ENCODE results near the gene CHODL.

CHODL gene

GRCh38 chr21:18294100-18294499 is 49.5 kb downstream of the CHODL start:
- DNase-seq = no peak

- DNase-seq = no peak
Observed at GRCh38 chr21:18298228-18298627, 53.6 kb downstream of the CHODL start.
